GM12865 (cell line): ENCODE measurements around the gene LGALSL.

Experiments
- DNase-seq: peaks from one replicate; pipeline ENCODE4 v3.0.0; 2010; ENCODE audit warnings: low read depth
- H3K4me3 ChIP-seq: 2 replicates; pipeline ENCODE4 v1.5.1; 2011; ENCODE audit warnings: mild to moderate bottlenecking, low read depth, low read length, control low read depth
- CTCF ChIP-seq: IDR thresholded peaks from 2 replicates; pipeline ENCODE4 v1.5.1; 2011; ENCODE audit warnings: low read length, control low read depth, low read depth, inconsistent platforms; ENCODE audit not compliant: insufficient read depth; ENCODE audit errors: missing control alignments

The LGALSL gene

GRCh38 chr2:64461271-64462058 is 7.5 kb downstream of the LGALSL start:
- TF ChIP-seq CTCF = no peak
- DNase-seq = no peak
- H3K4me3 ChIP-seq = no peak overlapping the region

- no peak overlapping the region for H3K4me3 ChIP-seq
- TF ChIP-seq CTCF = no peak
- no peak for DNase-seq
Observed at GRCh38 chr2:64462171-64462570, 8.2 kb downstream of the LGALSL start.

GRCh38 chr2:64462940-64463700 is 9.2 kb downstream of the LGALSL start:
- TF ChIP-seq CTCF = no peak
- H3K4me3 ChIP-seq = no peak overlapping the region
- DNase-seq = no peak

GRCh38 chr2:64463781-64464180 is 9.8 kb downstream of the LGALSL start:
- H3K4me3 ChIP-seq = no peak overlapping the region
- no peak for DNase-seq
- no peak for TF ChIP-seq CTCF

GRCh38 chr2:64466478-64467085 is 12.6 kb downstream of the LGALSL start:
- DNase-seq = no peak
- TF ChIP-seq CTCF = no peak
- H3K4me3 ChIP-seq = no peak overlapping the region

GRCh38 chr2:64467096-64467843 is 13.3 kb downstream of the LGALSL start:
- no peak for TF ChIP-seq CTCF
- DNase-seq = no peak
- H3K4me3 ChIP-seq = no peak overlapping the region
